CD14-positive monocyte (primary cell): ENCODE data around the gene PDXP. TPM values are rescaled to one million over a fixed set of nuclear protein-coding genes. Genes with fewer than 3 reads are reported as not detected.

Experiments used
- DNase-seq, 3 donors: peaks; one replicate each; pipeline ENCODE4 v3.0.0-alpha.2; 2011 to 2022
- H2AFZ ChIP-seq: 2 replicates; pipeline ENCODE4 v1.6.0; 2012; ENCODE audit warnings: mild to moderate bottlenecking, low read depth, low read length, inconsistent platforms; ENCODE audit not compliant: insufficient read depth, poor library complexity, severe bottlenecking
- H3K27ac ChIP-seq, 2 donors: 1 replicate in 1 of 2; 2 replicates in 1 of 2; pipeline ENCODE4 v1.5.1; 2012 to 2013; ENCODE audit warnings: low read length in 2 of 2, control low read depth in 1 of 2, inconsistent platforms in 1 of 2, low read depth in 1 of 2, mild to moderate bottlenecking in 1 of 2
- H3K27me3 ChIP-seq, 2 donors: one replicate each; pipeline versions ENCODE4 v1.6.0 to v1.6.1; 2011 to 2013; ENCODE audit warnings: low read length in 2 of 2; ENCODE audit not compliant: control insufficient read depth in 2 of 2, insufficient read depth in 2 of 2
- H3K36me3 ChIP-seq, 2 donors: replicated peaks in 1 of 2; 1 replicate in 1 of 2; 2 replicates in 1 of 2; pipeline versions ENCODE4 v1.5.1 to v1.6.1; 2012 to 2013; ENCODE audit warnings: low read length in 2 of 2, control low read depth in 1 of 2, inconsistent platforms in 1 of 2, mild to moderate bottlenecking in 1 of 2; ENCODE audit not compliant: insufficient read depth in 2 of 2, control insufficient read depth in 1 of 2
- H3K4me1 ChIP-seq, 2 donors: 1 replicate in 1 of 2; 2 replicates in 1 of 2; pipeline versions ENCODE4 v1.5.1 to v1.6.1; 2012 to 2013; ENCODE audit warnings: low read length in 2 of 2, control low read depth in 1 of 2, inconsistent platforms in 1 of 2, mild to moderate bottlenecking in 1 of 2, moderate library complexity in 1 of 2; ENCODE audit not compliant: insufficient read depth in 2 of 2, control insufficient read depth in 1 of 2
- H3K4me2 ChIP-seq: replicated peaks from 2 replicates; pipeline ENCODE3; 2012; ENCODE audit warnings: low read length, moderate library complexity, mild to moderate bottlenecking; ENCODE audit not compliant: poor library complexity, severe bottlenecking; ENCODE audit errors: extremely low read depth
- H3K4me3 ChIP-seq, 3 experiments: fragments of 200-600 bp in 1 of 3; sonication (generic) in 1 of 3; replicated peaks in 1 of 3; 1 replicate in 2 of 3; 2 replicates in 1 of 3; pipeline ENCODE4 v1.5.1; 2011 to 2013; ENCODE audit warnings: low read length in 3 of 3, mild to moderate bottlenecking in 3 of 3, control low read depth in 2 of 3, low read depth in 2 of 3, inconsistent platforms in 1 of 3, moderate library complexity in 1 of 3
- H3K79me2 ChIP-seq: 2 replicates; pipeline ENCODE4 v1.6.0; 2012; ENCODE audit warnings: mild to moderate bottlenecking, control low read depth, inconsistent platforms, low read length, moderate library complexity; ENCODE audit not compliant: insufficient read depth
- H3K9ac ChIP-seq: 2 replicates; pipeline ENCODE4 v1.6.0; 2017; ENCODE audit warnings: low read length, mild to moderate bottlenecking; ENCODE audit not compliant: insufficient read depth, poor library complexity, severe bottlenecking
- H3K9me3 ChIP-seq, 2 donors: replicated peaks in 1 of 2; 1 replicate in 1 of 2; 2 replicates in 1 of 2; pipeline versions ENCODE4 v1.5.1 to v1.6.1; 2012 to 2013; ENCODE audit warnings: low read length in 2 of 2, control low read depth in 1 of 2; ENCODE audit not compliant: control insufficient read depth in 1 of 2, insufficient read depth in 1 of 2
- H4K20me1 ChIP-seq: 2 replicates; pipeline ENCODE4 v1.6.0; 2012; ENCODE audit warnings: mild to moderate bottlenecking, low read length, control low read depth, moderate library complexity; ENCODE audit not compliant: insufficient read depth
- H3K27ac Mint-ChIP-seq, 7 donors: one replicate each; pipeline ENCODE4 v1.8.0; 2020; ENCODE audit warnings: mild to moderate bottlenecking in 7 of 7, mixed read lengths in 7 of 7, moderate library complexity in 6 of 7, inconsistent platforms in 2 of 7
- H3K27me3 Mint-ChIP-seq, 3 donors: one replicate each; pipeline ENCODE4 v1.8.0; 2021 to 2022; ENCODE audit warnings: low read depth in 3 of 3, mild to moderate bottlenecking in 3 of 3, mixed read lengths in 3 of 3, moderate library complexity in 3 of 3, inconsistent platforms in 1 of 3
- H3K36me3 Mint-ChIP-seq, 2 donors: one replicate each; pipeline ENCODE4 v1.8.0; 2020; ENCODE audit warnings: mixed read lengths in 2 of 2, inconsistent platforms in 1 of 2, mild to moderate bottlenecking in 1 of 2
- H3K4me1 Mint-ChIP-seq: one replicate; pipeline ENCODE4 v1.8.0; 2020; ENCODE audit warnings: mild to moderate bottlenecking, mixed read lengths
- H3K4me3 Mint-ChIP-seq, 2 donors: one replicate each; pipeline ENCODE4 v1.8.0; 2020; ENCODE audit warnings: mild to moderate bottlenecking in 2 of 2, mixed read lengths in 2 of 2, moderate library complexity in 1 of 2
- H3K9me3 Mint-ChIP-seq, 7 donors: one replicate each; pipeline ENCODE4 v1.8.0; 2020 to 2022; ENCODE audit warnings: mixed read lengths in 7 of 7, mild to moderate bottlenecking in 6 of 7, moderate library complexity in 6 of 7, inconsistent platforms in 2 of 7
- WGBS: methylation state at CpG from one replicate; pipeline ENCODE4 v1.1.5; 2013; ENCODE audit warnings: missing lambda C conversion rate; ENCODE audit not compliant: insufficient coverage; 5-methylcytosine and 5-hydroxymethylcytosine counted together
- intact Hi-C, 2 donors: fragments of 100-400 bp; cut with micrococcal nuclease; formaldehyde crosslinking; loops; one replicate each; pipeline versions ENCODE4 v1.15.0 to v1.15.1; 2023
- polyA plus RNA-seq, 3 donors: library from polyadenylated mRNA; depleted of rRNA in 1 of 3; unstranded in 2 of 3; stranded (reverse) in 1 of 3; fragments of 300-500 nt in 2 of 3; fragments of >200 nt in 1 of 3; fragmentation: Illumina TruSeq in 2 of 3; gene quantifications; 1 replicate in 2 of 3; 2 replicates in 1 of 3; pipeline ENCODE4 v1.2.3, GENCODE V29; 2012 to 2021
- TF ChIP-seq, protein P1 (sequence below): fragments of 200-600 bp; IDR thresholded peaks from one replicate; pipeline ENCODE4 v1.8.0; 2022; ENCODE audit warnings: antibody characterized with exemption, mild to moderate bottlenecking

PDXP gene
- polyA plus RNA-seq, 3 donors: 1.0 to 4.7 (median 4.3) TPM

DNA sequence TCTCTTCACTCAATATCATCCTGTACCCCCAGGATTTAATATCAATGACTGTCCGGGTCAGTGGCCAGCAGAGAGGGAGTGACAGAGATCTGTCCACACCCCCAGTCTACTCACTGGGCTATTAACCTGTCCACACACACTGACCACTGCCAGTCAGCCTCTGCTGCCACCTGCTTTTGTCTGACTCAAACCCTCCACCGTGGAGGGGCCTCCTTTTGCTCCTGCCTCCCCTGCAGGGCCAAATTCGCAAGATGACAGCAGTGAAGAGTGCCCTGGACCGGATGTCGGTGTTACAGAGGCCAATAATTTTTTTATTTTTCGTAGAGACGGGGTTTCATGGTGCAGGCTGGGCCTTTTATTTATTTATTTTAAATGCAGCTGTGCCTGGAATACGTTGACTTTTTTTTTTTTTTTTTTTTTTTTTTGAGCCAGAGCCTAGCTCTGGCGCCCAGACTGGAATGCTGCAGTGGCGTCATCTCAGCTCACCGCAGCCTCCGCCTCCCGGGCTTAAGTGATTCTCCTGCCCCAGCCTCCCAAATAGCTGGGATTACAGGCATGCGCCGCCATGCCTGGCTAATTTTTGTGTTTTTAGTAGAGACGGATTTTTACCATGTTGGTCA is 5.1 kb downstream of the PDXP start:
- DNase-seq: no peak
- peaks cover 0 to 7% (median 0%) of the 10 kb centered on the region in 3 donors for H3K27me3 Mint-ChIP-seq
- peaks cover 0 to 2% (median 0%) of the 10 kb centered on the region in 7 donors for H3K9me3 Mint-ChIP-seq
- Histone ChIP-seq H3K9ac (no peak overlapping the region), H3K4me2 (no peak overlapping the region), H3K4me3 (no peak overlapping the region), H3K4me1 (peaks cover 32 to 39% of the 10 kb centered on the region in 2 donors), H3K79me2 (peaks cover 58% of the 10 kb centered on the region), H3K36me3 (peaks cover 6 to 17% of the 10 kb centered on the region in 2 donors), H3K9me3 (no peaks in the 10 kb centered on the region), H3K27ac (no peak overlapping the region), H4K20me1 (peaks cover 21% of the 10 kb centered on the region), H3K27me3 (no peaks in the 10 kb centered on the region), H2AFZ (no peak overlapping the region)
- no peak overlapping the region for H3K4me3 Mint-ChIP-seq
- H3K4me1 Mint-ChIP-seq: peaks cover 33% of the 10 kb centered on the region
- WGBS: 97% methylated on average over 12 of the region's 16 CpGs
- intact Hi-C loops: no loop called here
- peaks cover 9 to 26% of the 10 kb centered on the region in 2 donors for H3K36me3 Mint-ChIP-seq
- peak overlapping the region in 2 of 7 donors; percentile 68 to 78 for H3K27ac Mint-ChIP-seq
- TF ChIP-seq, protein P1, sequence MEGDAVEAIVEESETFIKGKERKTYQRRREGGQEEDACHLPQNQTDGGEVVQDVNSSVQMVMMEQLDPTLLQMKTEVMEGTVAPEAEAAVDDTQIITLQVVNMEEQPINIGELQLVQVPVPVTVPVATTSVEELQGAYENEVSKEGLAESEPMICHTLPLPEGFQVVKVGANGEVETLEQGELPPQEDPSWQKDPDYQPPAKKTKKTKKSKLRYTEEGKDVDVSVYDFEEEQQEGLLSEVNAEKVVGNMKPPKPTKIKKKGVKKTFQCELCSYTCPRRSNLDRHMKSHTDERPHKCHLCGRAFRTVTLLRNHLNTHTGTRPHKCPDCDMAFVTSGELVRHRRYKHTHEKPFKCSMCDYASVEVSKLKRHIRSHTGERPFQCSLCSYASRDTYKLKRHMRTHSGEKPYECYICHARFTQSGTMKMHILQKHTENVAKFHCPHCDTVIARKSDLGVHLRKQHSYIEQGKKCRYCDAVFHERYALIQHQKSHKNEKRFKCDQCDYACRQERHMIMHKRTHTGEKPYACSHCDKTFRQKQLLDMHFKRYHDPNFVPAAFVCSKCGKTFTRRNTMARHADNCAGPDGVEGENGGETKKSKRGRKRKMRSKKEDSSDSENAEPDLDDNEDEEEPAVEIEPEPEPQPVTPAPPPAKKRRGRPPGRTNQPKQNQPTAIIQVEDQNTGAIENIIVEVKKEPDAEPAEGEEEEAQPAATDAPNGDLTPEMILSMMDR: no peak

DNA sequence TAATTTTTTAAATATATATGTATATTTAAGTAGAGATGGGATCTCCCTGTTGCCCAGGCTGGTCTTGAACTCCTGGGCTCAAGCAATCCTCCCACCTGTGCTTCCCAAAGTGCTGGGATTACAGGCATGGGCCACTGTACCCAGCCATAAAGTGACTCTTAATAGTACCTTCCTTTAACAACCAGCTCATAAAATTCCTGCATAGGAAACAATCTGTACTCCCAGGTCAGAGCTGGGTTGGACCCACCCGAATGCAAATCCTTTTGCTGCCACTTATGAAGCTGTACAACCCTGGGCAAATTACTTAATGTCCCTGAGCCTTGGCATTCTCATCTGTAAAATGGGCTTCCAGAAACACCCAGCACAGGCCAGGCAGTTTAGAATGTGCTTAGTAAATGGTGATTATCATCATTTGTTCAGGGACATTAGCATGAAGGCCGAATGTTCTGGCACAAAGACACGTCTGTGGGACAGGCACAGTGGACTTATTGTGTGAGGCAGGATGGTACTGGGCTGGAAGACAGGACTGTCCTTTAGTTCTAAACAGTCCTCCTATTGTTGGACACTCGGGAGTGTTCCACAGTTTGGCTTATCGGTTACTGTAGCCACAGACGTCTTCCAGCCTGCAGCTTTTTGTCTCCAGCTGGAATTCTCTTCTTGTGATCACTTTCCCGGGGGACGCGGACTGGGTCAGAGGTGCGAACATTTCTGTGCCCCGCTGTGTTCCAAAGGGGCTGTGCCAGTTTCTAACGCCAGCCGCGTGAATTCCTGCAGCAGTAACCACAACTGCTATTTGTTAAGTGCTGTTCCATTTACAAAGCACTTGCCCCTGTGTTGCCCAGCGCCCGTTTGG is 6.0 kb downstream of the PDXP start:
- Histone ChIP-seq H3K4me1 (peaks cover 28 to 31% of the 10 kb centered on the region in 2 donors), H3K9ac (no peak overlapping the region), H3K4me2 (no peak overlapping the region), H3K79me2 (peaks cover 53% of the 10 kb centered on the region), H3K27ac (no peak overlapping the region), H3K4me3 (no peak overlapping the region), H3K36me3 (peaks cover 6 to 17% of the 10 kb centered on the region in 2 donors), H3K27me3 (no peaks in the 10 kb centered on the region), H3K9me3 (no peaks in the 10 kb centered on the region), H4K20me1 (peaks cover 20% of the 10 kb centered on the region), H2AFZ (no peak overlapping the region)
- Mint-ChIP-seq H3K9me3 (no peaks in the 10 kb centered on the region), H3K36me3 (peaks cover 9 to 27% of the 10 kb centered on the region in 2 donors), H3K4me3 (no peak overlapping the region), H3K27me3 (peaks cover 0 to 7% (median under 1%) of the 10 kb centered on the region in 3 donors), H3K27ac (no peak overlapping the region), H3K4me1 (peaks cover 29% of the 10 kb centered on the region)
- intact Hi-C loops: no loop called here
- 88% methylated on average over 14 of the region's 16 CpGs for WGBS
- TF ChIP-seq, protein P1: no peak
- DNase-seq: no peak
